NCI-H146 treated with DMSO at 0.1 percent for 48 hours (cell line): ENCODE results near the gene RAB36.

Source experiments
- DNase-seq: peaks from one replicate; lab custom pipeline; 2025; ENCODE audit not compliant: unreplicated experiment; lab: John Stamatoyannopoulos, UW

The RAB36 gene

GRCh38 chr22:23180893-23181720, 35.8 kb downstream of the RAB36 start:
- DNase-seq = no peak

- DNase-seq = no peak
Measured at GRCh38 chr22:23181721-23182308, 36.5 kb downstream of the RAB36 start.

DNA sequence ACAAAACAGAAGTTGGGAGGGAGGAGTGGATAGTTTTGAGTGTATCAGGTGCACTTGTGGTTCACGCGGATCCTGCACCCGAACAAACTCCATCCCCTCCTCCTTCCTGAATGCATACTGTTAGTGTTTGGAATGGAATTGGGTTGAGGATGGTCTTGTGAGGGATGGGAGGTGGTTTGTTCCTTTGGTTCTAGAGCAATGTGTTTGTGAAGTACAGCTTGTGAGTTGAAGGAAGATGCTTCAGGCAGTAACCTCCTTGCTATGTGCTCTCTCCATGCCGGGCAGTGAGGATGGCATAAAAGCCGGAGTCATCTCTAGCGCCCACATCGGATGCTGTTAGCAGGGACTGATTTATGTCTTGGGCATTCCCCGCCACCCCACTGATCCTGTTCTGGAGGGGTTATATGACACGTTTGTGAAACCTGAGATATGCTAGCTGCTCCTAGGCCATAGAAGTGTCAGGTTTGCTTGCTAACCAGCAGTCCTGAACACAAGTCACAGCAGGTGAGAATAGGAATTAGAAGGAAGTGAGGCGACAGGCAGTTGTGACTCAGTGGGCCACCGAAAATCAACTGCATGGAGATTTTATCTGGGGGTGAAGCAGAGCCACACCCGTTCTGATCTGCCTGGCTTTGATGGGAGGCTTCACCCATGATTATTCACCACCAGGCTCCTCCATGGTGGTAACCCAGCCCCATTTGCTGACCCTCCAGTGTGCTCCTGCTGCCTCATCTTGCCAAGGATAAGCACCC, 37.2 kb downstream of the RAB36 start:
- DNase-seq = no peak

DNA sequence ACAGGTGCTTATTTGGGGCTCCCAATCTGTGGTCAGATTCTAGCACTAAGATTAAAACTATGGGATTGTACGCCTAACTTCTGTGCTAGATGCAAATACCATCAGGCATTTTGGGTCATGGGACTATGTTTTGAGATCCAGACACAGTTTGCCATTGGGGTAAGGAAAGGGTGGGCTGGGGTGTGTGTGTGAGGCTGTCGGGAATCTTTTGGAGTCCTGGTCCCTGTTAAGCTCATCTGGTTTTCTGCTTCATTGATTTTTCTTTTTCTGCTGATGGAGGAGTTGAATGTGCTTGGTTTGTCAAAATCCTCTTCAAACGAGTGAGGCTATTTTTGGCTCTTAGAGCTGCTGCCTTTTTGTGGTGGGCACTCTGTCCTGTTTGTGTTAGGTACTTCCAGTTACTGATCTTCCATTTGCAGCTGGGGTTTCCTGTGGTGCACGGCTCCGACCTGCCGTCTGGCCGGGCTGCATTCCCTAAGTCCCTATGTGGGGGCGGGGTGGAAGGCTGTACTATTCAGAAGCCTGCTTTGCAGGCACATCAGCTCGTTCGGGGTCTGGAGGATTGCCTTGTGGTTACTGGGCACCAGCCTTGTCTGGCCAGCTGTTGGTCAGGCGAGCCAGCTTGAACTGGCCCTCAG, 37.9 kb downstream of the RAB36 start:
- no peak for DNase-seq

- no peak for DNase-seq
Measured at GRCh38 chr22:23184100-23184763, 39.0 kb downstream of the RAB36 start.

DNA sequence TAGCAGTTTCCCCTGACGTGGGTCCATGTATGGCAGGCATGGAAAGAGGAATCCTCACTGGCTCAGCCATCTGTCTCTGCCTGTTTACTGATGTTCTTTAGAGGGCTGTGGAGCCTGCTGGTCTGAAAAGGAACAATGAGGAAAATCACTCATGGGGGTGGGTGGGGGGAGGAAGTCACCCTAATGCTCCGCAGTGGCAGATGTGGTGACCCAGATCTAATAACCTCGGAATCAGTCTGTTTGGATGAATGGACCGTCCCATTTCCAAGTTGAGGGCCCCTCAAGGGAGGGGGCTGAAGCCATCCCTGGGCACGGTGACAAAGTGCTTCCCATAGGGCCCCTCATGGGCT, 39.5 kb downstream of the RAB36 start:
- no peak for DNase-seq

DNA sequence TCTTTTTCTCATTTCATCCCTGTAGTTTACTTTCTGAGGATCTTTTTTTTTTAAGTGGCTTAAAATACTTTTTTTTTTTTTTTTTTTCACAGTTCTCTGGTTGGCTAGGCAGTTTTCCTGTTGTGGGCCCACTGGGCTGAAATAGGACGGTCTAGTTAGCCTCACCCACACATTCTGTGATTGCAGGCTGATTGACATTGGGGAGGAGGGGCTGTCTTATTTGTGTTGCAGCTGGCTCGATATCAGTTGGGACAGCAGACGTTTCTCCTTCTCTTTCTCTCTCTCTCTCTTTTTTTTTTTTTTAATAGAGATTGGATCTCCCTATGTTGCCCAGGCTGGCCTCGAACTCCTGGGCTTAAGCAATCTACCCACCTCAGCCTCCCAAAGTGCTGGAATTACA, 41.9 kb downstream of the RAB36 start:
- DNase-seq = no peak

- DNase-seq = no peak
Measured at GRCh38 chr22:23187871-23188700, 42.8 kb downstream of the RAB36 start.

DNA sequence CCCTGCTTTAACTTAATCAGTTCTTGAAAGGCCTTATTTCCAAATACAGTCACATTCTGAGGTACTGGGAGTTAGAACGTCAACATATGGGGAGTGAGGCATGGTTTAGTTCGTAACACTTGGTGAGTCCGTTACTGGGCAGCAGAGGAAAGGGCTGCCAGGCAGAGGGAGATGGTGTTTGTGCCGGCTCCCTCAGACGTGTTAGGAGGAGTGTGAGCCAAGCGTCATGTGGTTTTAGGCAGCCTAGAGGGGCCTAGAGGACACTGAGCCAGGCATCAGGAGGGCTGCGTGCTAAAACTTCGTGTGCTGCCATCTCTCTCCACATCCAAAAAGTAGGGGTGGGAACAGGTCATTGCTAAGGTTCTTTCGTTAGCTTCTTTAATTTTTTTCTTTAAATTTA, 45.2 kb downstream of the RAB36 start:
- DNase-seq = no peak

DNA sequence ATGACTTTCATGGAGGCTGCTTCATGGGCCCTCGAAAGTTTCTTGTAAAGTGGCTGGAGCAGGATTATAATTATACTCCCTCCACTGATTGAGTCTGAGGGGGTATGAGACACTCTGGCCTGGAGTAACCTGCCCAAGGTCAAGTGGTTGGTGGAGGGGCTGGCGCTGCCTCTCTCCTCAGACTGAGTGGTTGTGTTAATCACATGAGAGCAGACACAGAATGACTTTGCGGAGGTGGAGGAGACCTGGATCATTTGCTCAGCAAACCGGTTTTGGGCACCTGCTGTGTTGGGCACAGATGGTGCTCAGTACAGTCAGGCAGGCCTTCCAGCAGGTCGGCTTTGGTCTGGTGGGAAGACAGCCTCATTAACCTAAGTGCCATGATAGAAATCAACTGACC, 46.9 kb downstream of the RAB36 start:
- DNase-seq = peak; percentile 47

DNA sequence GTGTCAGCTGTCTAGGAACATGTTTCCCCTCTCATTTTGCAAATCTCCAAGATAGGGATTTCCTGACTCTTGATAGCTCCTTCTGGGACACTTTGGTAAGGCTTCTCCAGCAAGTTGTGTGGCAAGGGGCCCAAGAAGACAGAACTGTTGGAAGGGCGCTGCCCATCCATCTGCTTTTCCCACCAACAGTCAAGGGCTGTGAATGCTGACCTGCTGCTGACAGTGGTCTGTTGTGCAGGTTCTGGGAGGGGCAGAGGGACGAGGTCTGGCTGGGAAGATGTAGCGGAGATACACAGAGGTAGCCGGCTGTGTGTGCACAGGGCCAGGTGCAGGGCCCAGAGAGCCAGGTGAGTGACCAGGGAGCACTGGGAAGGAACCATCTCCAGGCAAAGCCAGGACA, 47.3 kb downstream of the RAB36 start:
- DNase-seq = peak; percentile 8

- DNase-seq = no peak
Measured at GRCh38 chr22:23193196-23193827, 48.0 kb downstream of the RAB36 start.

- DNase-seq = no peak
Measured at GRCh38 chr22:23193882-23194281, 48.6 kb downstream of the RAB36 start.

DNA sequence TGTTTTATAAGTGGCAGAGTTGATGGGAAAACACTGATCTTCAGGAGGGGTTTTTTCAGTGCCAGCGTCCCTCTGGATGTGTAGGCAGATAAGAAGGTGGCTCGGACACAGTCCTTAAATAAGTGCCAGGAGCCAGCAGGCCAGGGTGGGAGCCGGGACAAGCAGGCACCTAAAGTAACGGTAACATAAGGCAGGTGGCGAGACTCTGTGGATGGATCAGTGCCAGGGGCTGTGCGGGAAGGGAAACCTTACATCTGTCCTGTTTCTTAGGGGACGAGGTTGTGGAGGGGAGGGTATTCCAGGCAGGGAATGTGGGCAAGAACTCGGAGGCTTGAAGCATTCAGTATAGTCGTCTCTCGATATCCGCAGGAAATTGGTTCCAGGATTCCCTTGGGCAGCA, 50.9 kb downstream of the RAB36 start:
- no peak for DNase-seq

DNA sequence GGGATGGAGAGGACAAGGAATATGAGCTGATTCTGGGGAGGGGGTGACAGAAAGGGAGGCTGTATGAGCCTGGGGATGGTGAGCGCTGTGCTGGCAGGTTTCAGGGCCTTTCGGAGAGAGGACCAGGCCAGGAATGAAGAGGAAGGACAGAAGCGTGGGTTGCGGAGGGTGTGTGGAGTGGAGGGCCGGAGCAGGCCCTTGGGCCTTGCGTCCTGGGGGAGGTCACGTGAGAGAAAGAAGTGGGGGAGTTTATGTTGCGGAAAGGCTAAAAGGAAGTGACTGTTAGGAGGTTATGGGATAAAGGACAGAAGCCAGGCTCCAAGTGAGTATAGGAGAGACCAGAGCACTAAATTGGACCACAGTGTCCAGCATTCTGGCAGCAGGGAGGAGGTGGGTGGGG, 52.6 kb downstream of the RAB36 start:
- DNase-seq = no peak

DNA sequence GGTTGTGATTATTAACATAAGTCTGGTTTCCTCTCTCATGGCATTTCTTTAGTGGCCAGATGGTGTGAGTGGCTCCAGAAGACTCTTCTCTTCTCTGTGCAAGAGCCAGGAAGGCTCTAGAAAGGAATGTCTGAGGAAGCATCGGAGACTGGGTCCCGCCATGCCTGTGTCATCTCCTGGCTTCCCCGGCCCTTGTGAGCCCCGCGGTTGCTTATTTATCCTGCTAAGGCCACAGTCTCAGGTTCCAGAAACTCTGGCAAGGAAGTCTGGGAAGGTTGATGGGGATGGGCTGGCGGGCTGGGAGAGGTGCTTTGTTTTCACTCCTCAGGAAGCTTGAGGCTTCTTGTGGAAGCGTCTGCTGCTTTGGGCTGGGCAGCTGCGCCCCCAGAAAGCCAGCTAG, 53.9 kb downstream of the RAB36 start:
- no peak for DNase-seq

- no peak for DNase-seq
Measured at GRCh38 chr22:23200898-23201297, 55.6 kb downstream of the RAB36 start.

DNA sequence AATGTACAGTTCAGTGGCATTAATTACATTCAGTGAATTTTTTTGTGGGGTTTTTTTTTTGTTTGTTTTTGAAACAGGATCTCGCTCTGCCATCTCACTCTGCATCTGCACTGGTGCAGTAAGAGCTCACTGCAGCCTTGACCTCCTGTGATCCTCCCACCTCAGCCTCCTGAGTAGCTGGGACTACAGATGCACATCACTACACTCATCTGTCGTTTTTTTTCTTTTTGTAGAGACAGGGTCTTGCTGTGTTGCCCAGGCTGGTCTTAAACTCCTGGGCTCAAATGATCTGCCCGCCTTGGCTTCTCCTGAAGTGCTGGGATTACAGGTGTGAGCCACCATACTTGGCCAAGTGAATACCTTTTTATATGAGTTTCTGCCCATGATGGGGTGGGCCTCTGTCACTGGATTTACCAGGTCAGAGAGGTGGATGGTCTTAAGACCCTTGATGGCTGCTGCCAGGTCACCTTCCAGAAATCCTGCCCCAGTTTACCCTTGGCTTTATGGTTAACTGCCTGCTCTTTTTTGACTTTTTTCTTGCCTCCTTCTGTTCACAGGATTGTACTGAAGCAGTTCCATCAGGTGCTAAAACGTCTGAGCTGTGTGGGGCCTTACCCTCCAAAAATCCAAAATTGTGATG, 57.7 kb downstream of the RAB36 start:
- DNase-seq = no peak

DNA sequence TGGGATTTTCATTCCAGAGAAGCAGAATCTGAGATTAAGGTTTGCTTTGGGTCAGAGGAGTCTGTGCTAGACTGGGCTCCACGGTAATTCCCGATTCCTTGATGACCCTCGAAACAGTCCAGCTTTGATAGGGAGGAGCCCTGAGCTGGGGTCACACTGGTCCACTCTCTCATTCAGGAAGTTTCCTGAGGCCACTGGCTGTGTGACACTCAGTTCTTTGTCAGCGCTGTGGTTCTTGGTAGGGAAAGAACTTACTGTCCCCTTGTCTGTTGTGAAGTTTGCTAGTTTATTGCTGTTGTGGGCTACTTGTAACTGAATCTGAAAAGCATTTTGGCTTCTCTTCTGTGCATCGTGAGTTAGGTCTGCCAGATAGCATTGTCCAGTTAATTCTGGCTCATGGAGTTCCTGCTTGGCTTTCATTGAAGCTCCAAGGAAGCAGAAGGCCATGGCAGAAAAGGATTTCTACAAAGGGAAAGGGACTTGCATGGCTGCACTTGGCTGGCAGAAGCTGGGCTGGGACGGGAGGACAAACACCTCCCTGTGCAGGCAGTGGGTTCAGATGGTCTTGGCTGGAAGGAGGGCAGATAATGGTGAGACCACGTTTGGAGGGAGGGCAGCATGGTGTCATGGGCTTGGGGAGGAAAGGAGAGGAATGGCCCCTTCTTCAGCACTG, 58.3 kb downstream of the RAB36 start:
- no peak for DNase-seq
